HG02973 (cell line): Measurements from ENCODE around the gene MAPT.
"Not testable (repeated sequence)": the region's sequence is repeated elsewhere in the genome, so short reads cannot be mapped to it uniquely, and the experiment has no call there.

Experiments
- ATAC-seq: cut with Tn5 transposase; IDR thresholded peaks from one replicate; pipeline ENCODE4 v1.9.1; 2021; ENCODE audit warnings: moderate library complexity; ENCODE audit not compliant: unreplicated experiment

MAPT gene

GRCh38 chr17:46002973-46003316 lies 108.6 kb downstream of the MAPT start:
- no peak for ATAC-seq

- no peak for ATAC-seq
These were observed 109.8 kb downstream of the MAPT start for GRCh38 chr17:46003907-46004748.

GRCh38 chr17:46006082-46006481 lies 111.7 kb downstream of the MAPT start:
- not testable (repeated sequence) for ATAC-seq

GRCh38 chr17:46007461-46007965 lies 113.2 kb downstream of the MAPT start:
- no peak for ATAC-seq

- ATAC-seq = no peak
These were observed 114.2 kb downstream of the MAPT start for GRCh38 chr17:46008591-46008990.

- no peak for ATAC-seq
These were observed 115.6 kb downstream of the MAPT start for GRCh38 chr17:46009681-46010596.

GRCh38 chr17:46010597-46011186 lies 116.3 kb downstream of the MAPT start:
- no peak for ATAC-seq

GRCh38 chr17:46011711-46012505 lies 117.6 kb downstream of the MAPT start:
- ATAC-seq = no peak

GRCh38 chr17:46012506-46013079 lies 118.2 kb downstream of the MAPT start:
- ATAC-seq = no peak

- no peak for ATAC-seq
These were observed 118.8 kb downstream of the MAPT start for GRCh38 chr17:46013127-46013501.

GRCh38 chr17:46013502-46014165 lies 119.3 kb downstream of the MAPT start:
- no peak for ATAC-seq

GRCh38 chr17:46019408-46019925 lies 125.1 kb downstream of the MAPT start:
- not testable (repeated sequence) for ATAC-seq

GRCh38 chr17:46020023-46020761 lies 125.8 kb downstream of the MAPT start:
- ATAC-seq = no peak

- no peak for ATAC-seq
These were observed 126.6 kb downstream of the MAPT start for GRCh38 chr17:46020998-46021397.

- ATAC-seq = not testable (repeated sequence)
These were observed 129.0 kb downstream of the MAPT start for GRCh38 chr17:46023366-46023765.

GRCh38 chr17:46023783-46024388 lies 129.5 kb downstream of the MAPT start:
- ATAC-seq = no peak

- ATAC-seq = no peak
These were observed 130.2 kb downstream of the MAPT start for GRCh38 chr17:46024590-46024989.

- no peak for ATAC-seq
These were observed 130.7 kb downstream of the MAPT start for GRCh38 chr17:46025060-46025459.
